PC-9 (cell line): ENCODE measurements around the gene TMEM123.

Experiments
- EZH2 ChIP-seq: fragments of 200-600 bp; sonication (generic); IDR thresholded peaks from 2 replicates; pipeline ENCODE4 v1.8.0; 2017; ENCODE audit warnings: antibody characterized with exemption, low read depth
- TF ChIP-seq, protein P1 (sequence below): fragments of 200-600 bp; sonication (generic); conservative IDR thresholded peaks from 2 replicates; pipeline ENCODE4 v1.6.1; 2017; ENCODE audit warnings: mixed run types, antibody characterized with exemption, mild to moderate bottlenecking, moderate library complexity

GRCh38 chr11:102427068-102427467 lies 25.5 kb downstream of the TMEM123 start:
- TF ChIP-seq, protein P1, sequence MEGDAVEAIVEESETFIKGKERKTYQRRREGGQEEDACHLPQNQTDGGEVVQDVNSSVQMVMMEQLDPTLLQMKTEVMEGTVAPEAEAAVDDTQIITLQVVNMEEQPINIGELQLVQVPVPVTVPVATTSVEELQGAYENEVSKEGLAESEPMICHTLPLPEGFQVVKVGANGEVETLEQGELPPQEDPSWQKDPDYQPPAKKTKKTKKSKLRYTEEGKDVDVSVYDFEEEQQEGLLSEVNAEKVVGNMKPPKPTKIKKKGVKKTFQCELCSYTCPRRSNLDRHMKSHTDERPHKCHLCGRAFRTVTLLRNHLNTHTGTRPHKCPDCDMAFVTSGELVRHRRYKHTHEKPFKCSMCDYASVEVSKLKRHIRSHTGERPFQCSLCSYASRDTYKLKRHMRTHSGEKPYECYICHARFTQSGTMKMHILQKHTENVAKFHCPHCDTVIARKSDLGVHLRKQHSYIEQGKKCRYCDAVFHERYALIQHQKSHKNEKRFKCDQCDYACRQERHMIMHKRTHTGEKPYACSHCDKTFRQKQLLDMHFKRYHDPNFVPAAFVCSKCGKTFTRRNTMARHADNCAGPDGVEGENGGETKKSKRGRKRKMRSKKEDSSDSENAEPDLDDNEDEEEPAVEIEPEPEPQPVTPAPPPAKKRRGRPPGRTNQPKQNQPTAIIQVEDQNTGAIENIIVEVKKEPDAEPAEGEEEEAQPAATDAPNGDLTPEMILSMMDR, result no peak
- TF ChIP-seq EZH2, result no peak
